GM13976 (cell line): ENCODE data around the gene DNHD1.

Experiments
- DNase-seq: peaks from one replicate; pipeline ENCODE4 v3.0.0; 2012; ENCODE audit warnings: low spot score
- CTCF ChIP-seq: IDR thresholded peaks from 2 replicates; pipeline ENCODE4 v1.5.1; 2012; ENCODE audit warnings: borderline replicate concordance, mild to moderate bottlenecking; ENCODE audit not compliant: insufficient read depth; ENCODE audit errors: extremely low read depth, missing control alignments, control extremely low read depth
- in situ Hi-C: fragments of 300-500 bp; cut with MboI; formaldehyde crosslinking; loops from one replicate; pipeline ENCODE4 v1.12.0; 2022; ENCODE audit warnings: low sequenced_read_pairs, mixed read lengths, inconsistent platforms; ENCODE audit not compliant: unreplicated experiment

The DNHD1 gene

GRCh38 chr11:6497069-6497839, at the start of gene DNHD1:
Gene DNHD1 (plus strand): TSS chr11:6497280. CDS start chr11:6498216, 936 bp downstream.
- DNase-seq, result no peak
- in situ Hi-C loops, result no loop called here
- TF ChIP-seq CTCF, result no peak

GRCh38 chr11:6448574-6448973, 48.5 kb upstream of the DNHD1 start:
- in situ Hi-C loops, result no loop called here
- no peak for DNase-seq
- no peak for TF ChIP-seq CTCF

GRCh38 chr11:6452219-6452618, 44.9 kb upstream of the DNHD1 start:
- TF ChIP-seq CTCF, result no peak
- in situ Hi-C loops, result no loop called here
- DNase-seq, result no peak

- no peak for DNase-seq
- in situ Hi-C loops, result no loop called here
- no peak for TF ChIP-seq CTCF
Observed at GRCh38 chr11:6453152-6453551, 43.9 kb upstream of the DNHD1 start.

GRCh38 chr11:6455070-6455469, 42.0 kb upstream of the DNHD1 start:
- DNase-seq, result no peak
- no peak for TF ChIP-seq CTCF
- in situ Hi-C loops, result no loop called here

GRCh38 chr11:6456361-6457073, 40.6 kb upstream of the DNHD1 start:
- DNase-seq, result no peak
- in situ Hi-C loops, result no loop called here
- no peak for TF ChIP-seq CTCF
